Activated gamma-delta T cell treated with anti-CD3 and anti-CD28 coated beads, Interleukin-2, amount 50 U/mL, for 16 hours (primary cell): Measurements from ENCODE around the gene SHANK3.

Experiments
- DNase-seq: peaks from one replicate; pipeline ENCODE4 v3.0.0-alpha.2; 2020; ENCODE audit warnings: low read depth

Gene SHANK3

DNA sequence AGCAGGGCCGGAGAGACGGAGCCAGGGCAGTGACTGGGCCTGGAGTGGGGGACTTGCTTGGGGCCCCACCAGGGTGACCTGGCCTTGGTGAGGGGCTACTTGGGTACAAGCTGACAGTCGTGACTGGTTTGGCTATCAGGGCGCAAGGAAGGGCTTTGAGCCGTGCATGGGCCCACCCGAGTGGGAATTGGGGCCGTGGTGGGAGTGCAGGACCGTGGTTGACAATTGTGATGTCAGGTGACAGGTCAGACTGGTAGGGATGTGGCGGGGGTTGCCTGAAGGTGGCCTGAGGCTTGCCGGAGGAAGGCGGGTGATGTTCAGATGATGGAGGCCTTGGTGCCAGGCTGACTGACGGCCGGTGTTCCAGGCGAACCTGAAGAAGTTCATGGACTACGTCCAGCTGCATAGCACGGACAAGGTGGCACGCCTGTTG lies 5.6 kb downstream of the SHANK3 start:
- DNase-seq, result no peak

DNA sequence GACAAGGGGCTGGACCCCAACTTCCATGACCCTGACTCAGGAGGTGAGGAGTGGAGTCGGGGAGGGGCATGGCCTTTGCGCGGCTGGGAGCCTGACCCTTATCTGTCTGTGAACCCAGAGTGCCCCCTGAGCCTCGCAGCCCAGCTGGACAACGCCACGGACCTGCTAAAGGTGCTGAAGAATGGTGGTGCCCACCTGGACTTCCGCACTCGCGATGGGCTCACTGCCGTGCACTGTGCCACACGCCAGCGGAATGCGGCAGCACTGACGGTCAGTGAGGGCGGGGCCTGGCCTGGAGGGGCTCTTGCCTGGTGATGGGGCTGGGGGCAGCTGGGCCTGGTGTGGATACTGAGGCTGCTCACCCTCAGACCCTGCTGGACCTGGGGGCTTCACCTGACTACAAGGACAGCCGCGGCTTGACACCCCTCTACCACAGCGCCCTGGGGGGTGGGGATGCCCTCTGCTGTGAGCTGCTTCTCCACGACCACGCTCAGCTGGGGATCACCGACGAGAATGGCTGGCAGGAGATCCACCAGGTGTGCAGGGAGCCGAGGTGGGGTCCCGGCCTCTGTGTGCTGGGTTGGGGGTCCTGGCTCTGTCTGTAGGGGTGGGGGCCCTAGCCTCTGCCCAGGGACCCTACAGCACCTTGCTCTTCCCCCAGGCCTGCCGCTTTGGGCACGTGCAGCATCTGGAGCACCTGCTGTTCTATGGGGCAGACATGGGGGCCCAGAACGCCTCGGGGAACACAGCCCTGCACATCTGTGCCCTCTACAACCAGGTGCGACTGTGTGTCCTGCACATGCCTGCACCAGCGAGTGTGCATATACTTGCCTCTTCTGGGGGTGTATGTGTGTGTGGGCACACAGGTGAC lies 6.3 kb downstream of the SHANK3 start:
- no peak for DNase-seq

GRCh38 chr22:50683086-50683993 lies 10.7 kb downstream of the SHANK3 start:
- DNase-seq, result no peak

GRCh38 chr22:50683994-50684371 lies 11.4 kb downstream of the SHANK3 start:
- DNase-seq, result no peak

- no peak for DNase-seq
Observed at GRCh38 chr22:50684501-50684900, 11.9 kb downstream of the SHANK3 start.

- no peak for DNase-seq
Observed at GRCh38 chr22:50684986-50685385, 12.4 kb downstream of the SHANK3 start.

GRCh38 chr22:50686794-50687193 lies 14.2 kb downstream of the SHANK3 start:
- DNase-seq, result no peak

- DNase-seq, result no peak
Observed at GRCh38 chr22:50687829-50688228, 15.2 kb downstream of the SHANK3 start.

DNA sequence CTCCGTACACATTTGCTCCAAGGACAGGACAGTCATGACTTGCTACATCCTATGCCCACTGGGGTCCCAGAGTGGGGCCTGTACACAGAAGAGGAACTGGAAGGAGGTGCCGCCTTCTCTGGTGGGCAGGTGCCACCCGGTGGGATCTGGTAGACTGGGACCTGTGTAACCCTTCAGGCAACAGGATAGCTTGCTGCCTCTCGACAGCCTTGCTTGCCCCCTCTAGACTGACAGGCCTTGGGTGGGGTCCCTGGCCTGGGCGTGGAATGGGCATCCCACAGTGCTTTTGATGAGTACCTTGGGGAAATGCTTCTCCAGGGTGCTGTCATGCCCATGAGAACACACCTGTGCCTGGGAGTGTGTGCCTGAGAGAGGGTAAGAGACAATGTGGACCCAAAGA lies 15.8 kb downstream of the SHANK3 start:
- DNase-seq, result no peak

DNA sequence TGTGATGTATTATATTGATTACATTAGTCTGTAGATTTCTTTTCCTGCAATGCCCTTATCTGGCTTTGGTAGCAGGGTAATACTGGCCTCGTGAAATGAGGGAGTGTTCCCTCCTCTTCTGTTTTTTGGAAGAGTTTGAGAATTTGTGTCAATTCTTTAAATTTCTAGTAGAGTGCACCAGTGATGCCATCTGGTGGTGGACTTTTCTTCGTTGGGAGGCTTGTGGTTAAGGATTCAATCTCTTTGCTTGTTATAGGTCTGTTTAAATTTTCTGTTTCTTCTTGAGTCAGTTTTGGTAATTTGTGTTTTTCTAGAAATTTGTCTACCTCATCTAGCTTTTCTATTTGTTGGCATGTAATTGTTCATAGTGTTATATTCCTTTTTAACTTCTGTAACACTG lies 18.9 kb downstream of the SHANK3 start:
- no peak for DNase-seq

DNA sequence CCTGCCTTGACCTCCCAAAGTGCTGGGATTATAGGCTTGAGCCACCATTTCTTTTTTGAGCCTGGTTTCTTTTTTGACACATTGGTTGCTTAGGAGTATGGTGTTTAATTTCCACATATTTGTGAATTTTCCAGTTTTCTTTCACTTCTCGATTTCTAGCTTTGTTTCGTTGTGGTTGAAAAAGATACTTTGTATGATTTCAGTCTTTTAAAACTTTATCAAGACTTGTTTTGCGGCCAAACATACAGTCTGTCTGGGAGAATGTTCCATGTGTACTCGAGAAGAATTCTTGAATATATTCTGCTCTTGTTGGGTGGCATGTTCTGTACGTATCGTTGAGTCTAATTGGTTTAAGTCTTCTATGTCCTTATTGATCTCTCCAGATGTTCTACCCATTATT lies 20.8 kb downstream of the SHANK3 start:
- DNase-seq, result no peak

- DNase-seq, result no peak
Observed at GRCh38 chr22:50694099-50694605, 21.5 kb downstream of the SHANK3 start.

- DNase-seq, result no peak
Observed at GRCh38 chr22:50694766-50695420, 22.3 kb downstream of the SHANK3 start.

DNA sequence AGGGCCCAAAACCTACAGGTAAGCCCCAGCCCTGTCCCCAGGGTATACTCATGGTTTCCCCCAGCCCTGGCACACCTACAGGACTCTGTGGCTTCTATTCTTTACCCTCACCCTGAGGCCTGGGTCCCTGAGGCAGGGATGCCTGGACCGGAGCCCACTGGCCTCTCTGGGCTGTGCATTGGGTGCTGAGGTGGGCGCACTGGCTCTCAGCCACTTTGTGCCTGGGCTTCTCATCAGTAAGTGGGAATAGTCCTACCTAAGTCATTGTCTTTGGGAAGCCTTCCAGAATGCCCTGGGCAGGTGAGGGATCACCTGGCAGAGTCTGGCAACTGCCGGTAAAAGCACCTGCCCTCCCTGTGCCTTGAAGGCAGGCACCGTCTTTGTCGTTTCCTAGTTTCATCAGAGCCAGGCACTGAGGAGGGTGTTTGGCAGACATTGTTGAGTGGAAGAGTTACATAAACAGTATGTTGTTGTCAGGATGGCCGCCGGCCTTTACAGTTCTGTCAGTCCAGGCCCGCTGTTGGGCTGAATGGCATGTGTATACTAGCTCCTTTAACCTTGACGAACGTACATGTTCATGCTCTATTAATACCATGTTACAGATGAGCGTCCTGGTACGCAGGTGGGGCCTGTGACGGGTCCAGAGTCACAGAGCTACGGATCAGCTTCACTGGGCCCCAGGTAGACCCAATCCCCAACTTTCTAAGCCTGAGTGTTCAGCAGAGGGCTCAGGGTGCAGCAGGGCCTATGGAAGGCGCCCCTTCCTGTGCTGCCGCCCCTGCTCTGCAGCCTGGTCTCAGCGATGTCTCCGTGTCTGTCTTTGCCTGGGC lies 23.0 kb downstream of the SHANK3 start:
- no peak for DNase-seq

DNA sequence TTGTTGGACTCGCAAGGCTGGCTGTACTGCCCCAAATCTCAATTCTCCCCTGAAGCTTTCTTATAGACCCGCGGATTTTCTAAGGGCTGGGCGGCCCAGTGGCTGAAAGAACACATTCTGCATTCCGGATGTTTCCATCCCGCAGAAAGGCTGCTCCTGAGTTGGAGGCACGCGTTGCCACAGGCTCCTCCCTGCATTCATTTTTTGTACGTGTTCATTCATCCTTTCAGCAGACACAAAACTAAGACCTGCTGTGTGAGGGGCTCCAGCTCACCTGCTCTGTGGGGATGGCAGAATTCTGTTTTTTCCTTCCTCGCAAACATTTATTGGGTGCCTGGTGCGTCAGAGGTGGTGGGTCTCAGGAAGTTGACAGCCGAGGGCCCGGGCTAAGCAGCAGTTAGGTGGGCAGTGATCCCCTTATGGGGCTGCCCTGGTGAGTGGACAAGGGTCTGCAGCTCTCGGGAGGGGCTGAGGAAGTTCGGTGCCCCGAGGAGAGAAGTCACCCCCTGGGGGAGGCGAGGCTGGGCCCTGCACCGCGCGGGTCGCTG lies 23.7 kb downstream of the SHANK3 start:
- no peak for DNase-seq

DNA sequence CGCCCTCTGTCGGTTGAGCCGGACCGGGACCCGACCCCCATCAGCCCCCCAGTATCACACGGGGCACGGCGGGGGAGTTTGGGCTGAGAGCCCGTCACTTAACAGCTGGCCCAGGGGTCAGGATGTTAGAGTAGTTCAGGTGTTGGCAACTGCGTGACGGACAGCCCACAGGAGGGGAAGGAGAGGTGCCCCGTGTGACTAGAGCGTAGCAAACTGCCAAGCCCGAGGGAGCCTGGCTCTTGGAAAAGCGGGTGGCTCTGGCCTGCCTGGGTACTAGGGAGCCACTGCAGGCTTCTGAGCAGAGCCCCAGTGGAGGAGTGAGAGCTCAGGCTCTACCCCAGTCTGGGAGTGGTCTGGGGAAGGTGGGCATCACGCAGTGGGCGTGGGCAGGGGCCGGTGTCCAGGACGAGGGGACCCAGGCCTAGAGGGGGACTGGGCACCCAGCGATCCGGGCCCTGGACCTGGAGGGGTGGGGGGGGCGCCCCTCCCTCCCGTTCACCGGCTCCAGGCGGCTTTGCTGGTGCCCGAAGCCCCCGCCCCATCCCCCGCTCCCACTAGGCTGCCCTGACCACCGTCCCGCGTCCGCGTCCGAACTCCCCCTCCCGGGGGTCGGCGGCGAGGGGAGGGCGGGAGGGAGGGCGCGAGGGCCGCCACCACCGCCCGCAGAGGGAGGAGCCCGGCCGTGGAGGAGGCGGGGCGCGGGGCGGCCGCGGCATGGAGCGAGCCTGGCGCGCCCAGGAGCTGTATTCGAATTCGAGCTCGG lies 24.4 kb downstream of the SHANK3 start:
- DNase-seq, result no peak

- DNase-seq, result no peak
Observed at GRCh38 chr22:50697667-50698506, 25.3 kb downstream of the SHANK3 start.

GRCh38 chr22:50698546-50698945 lies 25.9 kb downstream of the SHANK3 start:
- DNase-seq, result no peak

GRCh38 chr22:50699001-50699755 lies 26.6 kb downstream of the SHANK3 start:
- no peak for DNase-seq
